IPS DF 4.7 (cell line): ENCODE results near the gene TMPRSS7.

Experiments used
- DNase-seq: peaks from one replicate; pipeline ENCODE4 v3.0.0-alpha.2; 2013; ENCODE audit warnings: low spot score; ENCODE audit errors: extremely low read depth

Gene TMPRSS7

DNA sequence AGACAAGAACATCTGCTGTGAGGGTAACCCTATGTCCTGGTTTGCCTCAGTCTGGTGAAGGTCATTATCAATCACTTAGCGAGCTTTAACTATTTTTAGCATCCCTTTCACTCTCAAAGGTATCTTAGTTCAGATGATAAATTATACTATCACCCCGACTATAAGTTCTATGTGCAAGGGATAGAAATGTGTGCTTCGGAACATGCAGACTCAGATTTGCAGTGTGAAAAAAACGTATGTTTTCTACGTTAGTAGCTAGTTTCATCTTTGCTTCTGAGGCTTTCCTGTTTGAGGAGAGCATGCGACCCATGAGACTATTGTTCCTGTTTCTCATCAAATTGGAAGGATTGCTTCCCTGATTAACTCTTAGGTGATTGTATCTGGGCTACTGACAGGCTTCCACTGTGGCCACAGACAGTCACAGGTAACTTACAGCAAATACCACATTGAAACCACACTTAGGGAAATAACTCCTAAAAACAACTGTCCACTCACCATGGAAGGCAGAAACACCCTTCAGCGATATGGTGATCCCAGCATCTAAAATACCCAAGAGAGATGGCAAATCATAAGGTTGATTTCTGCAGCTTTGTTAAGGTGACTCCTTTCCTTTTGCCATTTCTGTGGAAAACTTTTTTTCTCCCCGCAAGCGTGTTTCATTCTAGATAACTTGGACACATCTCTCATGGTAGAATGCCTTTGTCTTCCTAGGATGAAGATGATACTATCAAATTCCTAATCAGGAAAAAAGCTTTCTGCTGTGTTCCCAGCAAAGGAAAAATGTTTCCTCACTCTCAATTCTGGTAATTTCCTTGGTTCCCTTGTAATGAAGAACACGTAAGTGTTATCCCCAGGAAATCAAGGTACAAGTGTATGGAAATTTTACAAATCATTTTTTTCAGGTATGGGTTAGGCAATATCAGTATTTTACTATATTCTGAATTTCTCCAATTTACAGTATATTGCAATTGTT lies 93.3 kb downstream of the TMPRSS7 start:
- no peak for DNase-seq

GRCh38 chr3:112128843-112129727 lies 94.5 kb downstream of the TMPRSS7 start:
- no peak for DNase-seq

- no peak for DNase-seq
Observed at GRCh38 chr3:112129925-112130637, 95.5 kb downstream of the TMPRSS7 start.

GRCh38 chr3:112130638-112130993 lies 96.1 kb downstream of the TMPRSS7 start:
- DNase-seq, result no peak
